ENCODE measurements around the gene ZNF641. TPM values are rescaled to one million over a fixed set of nuclear protein-coding genes. Genes with fewer than 3 reads are reported as not detected.

ZNF641 gene
- total and polyA plus RNA-seq, 8 donors, result 17.5 to 32.6 (median 27.3) TPM

GRCh38 chr12:48288387-48289268, 62.1 kb downstream of the ZNF641 start:
- no peak overlapping the region for H3K4me3 ChIP-seq
- H3K27ac ChIP-seq, result no peak overlapping the region
- intact Hi-C loops (cut with DNase I), result no loop called here
- DNase-seq (no peak), ATAC-seq (peak; percentile 71)
- no peak for TF ChIP-seq CTCF (IDR thresholded peaks at IDR 0.05)
- H3K36me3 ChIP-seq, result no peaks in the 10 kb centered on the region
- H3K4me1 ChIP-seq, result no peaks in the 10 kb centered on the region
- no peaks in the 10 kb centered on the region for H3K27me3 ChIP-seq
- no peaks in the 10 kb centered on the region for H3K9me3 ChIP-seq

Other genes with a start within 250 kb of the ZNF641 start
- 10 to 100 TPM; 13.3 to 19.2 TPM for gene SENP1, start 244.8 kb downstream of the ZNF641 start, total RNA-seq
- gene SENP1, start 244.8 kb downstream of the ZNF641 start, polyA plus RNA-seq (ENCODE audit: insufficient read length in 6 of 6), result 10 to 100 TPM; 23.2 to 28.0 (median 25.5) TPM
- gene PFKM, start 231.6 kb downstream of the ZNF641 start, total RNA-seq, result 10 to 100 TPM; 52.3 to 61.6 TPM
- 10 to 100 TPM; 67.7 to 97.9 (median 75.8) TPM for gene PFKM, start 231.6 kb downstream of the ZNF641 start, polyA plus RNA-seq (ENCODE audit: insufficient read length in 6 of 6)
- 10 to 100 TPM; 26.8 to 30.4 TPM for gene ASB8, start 193.4 kb downstream of the ZNF641 start, total RNA-seq
- 10 to 100 TPM; 34.6 to 44.5 (median 38.8) TPM for gene ASB8, start 193.4 kb downstream of the ZNF641 start, polyA plus RNA-seq (ENCODE audit: insufficient read length in 6 of 6)
- under 1 TPM; 0.58 to 0.73 TPM for gene CCDC184, start 167.3 kb downstream of the ZNF641 start, total RNA-seq
- gene CCDC184, start 167.3 kb downstream of the ZNF641 start, polyA plus RNA-seq (ENCODE audit: insufficient read length in 6 of 6), result under 1 TPM in 5 of 6 donors, not detected in 1; 0.20 to 0.32 (median 0.28) TPM
- not detected for gene OR10AD1, start 147.6 kb downstream of the ZNF641 start, total RNA-seq
- 1 to 10 TPM in 3 of 6 donors, under 1 TPM in 3; 0.50 to 1.3 (median 0.89) TPM for gene OR10AD1, start 147.6 kb downstream of the ZNF641 start, polyA plus RNA-seq (ENCODE audit: insufficient read length in 6 of 6)
- gene ANP32D, start 121.6 kb upstream of the ZNF641 start, total RNA-seq, result not detected
- under 1 TPM in 4 of 6 donors, not detected in 2; 0.17 to 0.43 (median 0.29) TPM for gene ANP32D, start 121.6 kb upstream of the ZNF641 start, polyA plus RNA-seq (ENCODE audit: insufficient read length in 6 of 6)
- not detected for gene C12orf54, start 131.6 kb upstream of the ZNF641 start, total RNA-seq
- gene C12orf54, start 131.6 kb upstream of the ZNF641 start, polyA plus RNA-seq (ENCODE audit: insufficient read length in 6 of 6), result 1 to 10 TPM in 2 of 6 donors, under 1 TPM in 4; 0.35 to 1.7 (median 0.81) TPM
- not detected for gene OR8S1, start 174.7 kb upstream of the ZNF641 start, total RNA-seq
- gene OR8S1, start 174.7 kb upstream of the ZNF641 start, polyA plus RNA-seq (ENCODE audit: insufficient read length in 6 of 6), result not detected
- gene LALBA, start 219.1 kb upstream of the ZNF641 start, total RNA-seq, result not detected
- not detected for gene LALBA, start 219.1 kb upstream of the ZNF641 start, polyA plus RNA-seq (ENCODE audit: insufficient read length in 6 of 6)